Mammary epithelial cell (primary cell): ENCODE data around the gene ALDH3B2.

Experiments used
- EZH2 ChIP-seq: IDR thresholded peaks from 2 replicates; pipeline ENCODE4 v1.6.1; 2012; ENCODE audit warnings: low read length, inconsistent platforms, borderline replicate concordance
- TF ChIP-seq, protein P1 (sequence below), 2 donors: IDR thresholded peaks in 1 of 2; conservative IDR thresholded peaks in 1 of 2; 2 replicates each; pipeline ENCODE4 v1.5.1; 2011 to 2012; ENCODE audit warnings: inconsistent platforms in 2 of 2, low read length in 2 of 2, mild to moderate bottlenecking in 2 of 2, control low read depth in 1 of 2, low read depth in 1 of 2; ENCODE audit not compliant: insufficient read depth in 1 of 2; ENCODE audit errors: extremely low read depth in 1 of 2

- TF ChIP-seq, protein P1, sequence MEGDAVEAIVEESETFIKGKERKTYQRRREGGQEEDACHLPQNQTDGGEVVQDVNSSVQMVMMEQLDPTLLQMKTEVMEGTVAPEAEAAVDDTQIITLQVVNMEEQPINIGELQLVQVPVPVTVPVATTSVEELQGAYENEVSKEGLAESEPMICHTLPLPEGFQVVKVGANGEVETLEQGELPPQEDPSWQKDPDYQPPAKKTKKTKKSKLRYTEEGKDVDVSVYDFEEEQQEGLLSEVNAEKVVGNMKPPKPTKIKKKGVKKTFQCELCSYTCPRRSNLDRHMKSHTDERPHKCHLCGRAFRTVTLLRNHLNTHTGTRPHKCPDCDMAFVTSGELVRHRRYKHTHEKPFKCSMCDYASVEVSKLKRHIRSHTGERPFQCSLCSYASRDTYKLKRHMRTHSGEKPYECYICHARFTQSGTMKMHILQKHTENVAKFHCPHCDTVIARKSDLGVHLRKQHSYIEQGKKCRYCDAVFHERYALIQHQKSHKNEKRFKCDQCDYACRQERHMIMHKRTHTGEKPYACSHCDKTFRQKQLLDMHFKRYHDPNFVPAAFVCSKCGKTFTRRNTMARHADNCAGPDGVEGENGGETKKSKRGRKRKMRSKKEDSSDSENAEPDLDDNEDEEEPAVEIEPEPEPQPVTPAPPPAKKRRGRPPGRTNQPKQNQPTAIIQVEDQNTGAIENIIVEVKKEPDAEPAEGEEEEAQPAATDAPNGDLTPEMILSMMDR (conservative IDR thresholded peaks at IDR 0.05 in 1 of 2, IDR thresholded peaks at IDR 0.05 in 1 of 2; ENCODE audit: extremely low read depth in 1 of 2, insufficient read depth in 1 of 2, low read depth in 1 of 2, low read length in 2 of 2), result no peak
- TF ChIP-seq EZH2, result no peak
These were observed 22.2 kb downstream of the ALDH3B2 start for GRCh38 chr11:67651976-67652781.
